ENCODE results near the gene CDHR1. TPM values are rescaled to one million over a fixed set of nuclear protein-coding genes. Genes with fewer than 3 reads are reported as not detected.
"Not testable (repeated sequence)": the region's sequence is repeated elsewhere in the genome, so short reads cannot be mapped to it uniquely, and the experiment has no call there.

CDHR1 gene
- polyA plus RNA-seq, 1 of the 3 experiments (the other 2 are of a cell fraction): 0.02 TPM

- TF ChIP-seq IRF3 (IDR thresholded peaks at IDR 0.05; ENCODE audit: low read depth, low read length) (no peak), GABPA (IDR thresholded peaks at IDR 0.05; ENCODE audit: low read depth) (no peak), TEAD4 (IDR thresholded peaks at IDR 0.05; ENCODE audit: borderline replicate concordance, insufficient read depth) (no peak)
Measured at GRCh38 chr10:84147347-84147746, 47.0 kb upstream of the CDHR1 start (continued).

GRCh38 chr10:84148006-84148597 lies 46.2 kb upstream of the CDHR1 start:
- POLR2A ChIA-PET; H4K20me1 ChIP-seq (ENCODE audit: insufficient read depth); H2AFZ ChIP-seq (ENCODE audit: low read depth); H3K9ac ChIP-seq; H3K27me3 ChIP-seq (ENCODE audit: insufficient read depth); H3K4me1 ChIP-seq (ENCODE audit: control insufficient read depth in 1 of 2, insufficient read depth in 2 of 2, low read depth in 1 of 2, low read length in 1 of 2); H3K9me3 ChIP-seq; H3K9me2 ChIP-seq; H3K27ac ChIP-seq (ENCODE audit: low read depth in 2 of 2, low read length in 1 of 2); H3K4me2 ChIP-seq; H3K4me3 ChIP-seq (ENCODE audit: low read depth in 2 of 2, low read length in 1 of 2); H3K79me2 ChIP-seq (ENCODE audit: insufficient read depth): not testable (repeated sequence)
- Histone ChIP-seq H3F3A (replicated peaks; ENCODE audit: insufficient read depth) (peaks cover 17% of the 10 kb centered on the region), H3K36me3 (replicated peaks in 1 of 2; ENCODE audit: control insufficient read depth in 1 of 2, insufficient read depth in 2 of 2, low read length in 1 of 2) (peaks cover 75 to 93% of the 10 kb centered on the region in 2 experiments)
- DNase-seq: peak; percentile 50
- peak; percentile 68 for TF ChIP-seq CTCF (IDR thresholded peaks at IDR 0.05)
- TF ChIP-seq SMC3 (IDR thresholded peaks at IDR 0.05; ENCODE audit: low read depth, low read length): peak; percentile 28; the same call in 1 of the 2 replicates
- peak; percentile 66 for TF ChIP-seq RAD21 (IDR thresholded peaks at IDR 0.05; ENCODE audit: low read length)
- CTCF ChIA-PET: interaction anchor here (0.6 to 4.1 kb wide), 29 partner anchors 9 to 1650 kb away, joined by 3 to 72 read pairs (median 5); partner anchors contain the start of genes CDHR1, GHITM and GPR15LG
- 85% methylated on average over 9 of the region's 9 CpGs for WGBS (ENCODE audit: low lambda C conversion rate)

- 95% methylated on average over 2 of the region's 2 CpGs for WGBS (ENCODE audit: low lambda C conversion rate)
- peaks cover 70 to 90% of the 10 kb centered on the region in 2 experiments for H3K36me3 ChIP-seq (replicated peaks in 1 of 2; ENCODE audit: control insufficient read depth in 1 of 2, insufficient read depth in 2 of 2, low read length in 1 of 2)
Measured at GRCh38 chr10:84149854-84150253, 44.5 kb upstream of the CDHR1 start.

More at GRCh38 chr10:84149854-84150253, 44.5 kb upstream of the CDHR1 start:
- peaks cover 16% of the 10 kb centered on the region for H3F3A ChIP-seq (replicated peaks; ENCODE audit: insufficient read depth)
- H2AFZ ChIP-seq (ENCODE audit: low read depth): no peak overlapping the region
- no peak for TF ChIP-seq RCOR1 (IDR thresholded peaks at IDR 0.05; ENCODE audit: low read length)
- no peak for TF ChIP-seq GABPA (IDR thresholded peaks at IDR 0.05; ENCODE audit: low read depth)
- TF ChIP-seq FOXM1 (IDR thresholded peaks at IDR 0.05; ENCODE audit: low read depth): no peak
- no peak for TF ChIP-seq FOSL2 (IDR thresholded peaks at IDR 0.05; ENCODE audit: borderline replicate concordance, low read depth)
- no peak for TF ChIP-seq REST (IDR thresholded peaks at IDR 0.05; ENCODE audit: low read depth, low read length)
- TF ChIP-seq NRF1 (IDR thresholded peaks at IDR 0.05; ENCODE audit: low read depth, low read length): no peak
- TF ChIP-seq MAX (IDR thresholded peaks at IDR 0.05; ENCODE audit: low read depth): no peak
- TF ChIP-seq YY1 (IDR thresholded peaks at IDR 0.05; ENCODE audit: low read depth): no peak
- TF ChIP-seq EP300 (IDR thresholded peaks at IDR 0.05; ENCODE audit: borderline replicate concordance in 1 of 2, low read depth in 1 of 2, low read length in 1 of 2): no peak
- no peak for TF ChIP-seq GATA2 (CRISPR knock-in tag; IDR thresholded peaks at IDR 0.05)
- no peak for TF ChIP-seq NFIC (IDR thresholded peaks at IDR 0.05; ENCODE audit: borderline replicate concordance)
- no peak for TF ChIP-seq USF2 (IDR thresholded peaks at IDR 0.05; ENCODE audit: borderline replicate concordance, low read depth, low read length)
- no peaks in the 10 kb centered on the region for H3K27me3 ChIP-seq (ENCODE audit: insufficient read depth)
- no peak overlapping the region for H3K4me3 ChIP-seq (ENCODE audit: low read depth in 2 of 2, low read length in 1 of 2)
- no peak overlapping the region for H3K4me2 ChIP-seq
- no peak overlapping the region for H3K9ac ChIP-seq
- no peaks in the 10 kb centered on the region for H3K9me3 ChIP-seq
- POLR2A ChIA-PET: no interaction called here
- CTCF ChIA-PET: interaction anchor here (0.7 to 4.1 kb wide), 4 partner anchors 52 to 388 kb away, joined by 3 to 72 read pairs (median 14); no protein-coding TSS in a partner anchor
- H3K79me2 ChIP-seq (ENCODE audit: insufficient read depth): peaks cover 3% of the 10 kb centered on the region; the same call in 1 of the 2 replicates
- H3K9me2 ChIP-seq: no peaks in the 10 kb centered on the region
- no peaks in the 10 kb centered on the region for H3K4me1 ChIP-seq (ENCODE audit: control insufficient read depth in 1 of 2, insufficient read depth in 2 of 2, low read depth in 1 of 2, low read length in 1 of 2)
- H3K27ac ChIP-seq (ENCODE audit: low read depth in 2 of 2, low read length in 1 of 2): no peak overlapping the region
- DNase-seq: no peak
- no peaks in the 10 kb centered on the region for H4K20me1 ChIP-seq (ENCODE audit: insufficient read depth)

All from SK-N-SH (cell line).